Measurements from ENCODE around the gene C11orf68. TPM values are rescaled to one million over a fixed set of nuclear protein-coding genes. Genes with fewer than 3 reads are reported as not detected.

The C11orf68 gene
- total RNA-seq, 4 donors from 2014 or later = 19.4 to 38.4 (median 33.3) TPM

- H3K9me3 ChIP-seq = no peaks in the 10 kb centered on the region
- peak; percentile 24 for ATAC-seq
- H3K27me3 ChIP-seq = no peaks in the 10 kb centered on the region
- peak overlapping the region; percentile 73 to 98 (median 96) for H3K27ac ChIP-seq
- H3K4me3 ChIP-seq = peak overlapping the region; percentile 88 to 99
- no CpG with 5 or more reads among the region's 60 CpGs for WGBS, 2 donors (ENCODE audit: low coverage in 1 of 2)
- peaks cover 0 to 42% of the 10 kb centered on the region in 2 donors for H3K36me3 ChIP-seq
- TF ChIP-seq POLR2A (IDR thresholded peaks at IDR 0.05) = no peak
- no peak for TF ChIP-seq POLR2AphosphoS5 (IDR thresholded peaks at IDR 0.05)
- no peak for TF ChIP-seq EP300 (IDR thresholded peaks at IDR 0.05)
- TF ChIP-seq, protein P1, sequence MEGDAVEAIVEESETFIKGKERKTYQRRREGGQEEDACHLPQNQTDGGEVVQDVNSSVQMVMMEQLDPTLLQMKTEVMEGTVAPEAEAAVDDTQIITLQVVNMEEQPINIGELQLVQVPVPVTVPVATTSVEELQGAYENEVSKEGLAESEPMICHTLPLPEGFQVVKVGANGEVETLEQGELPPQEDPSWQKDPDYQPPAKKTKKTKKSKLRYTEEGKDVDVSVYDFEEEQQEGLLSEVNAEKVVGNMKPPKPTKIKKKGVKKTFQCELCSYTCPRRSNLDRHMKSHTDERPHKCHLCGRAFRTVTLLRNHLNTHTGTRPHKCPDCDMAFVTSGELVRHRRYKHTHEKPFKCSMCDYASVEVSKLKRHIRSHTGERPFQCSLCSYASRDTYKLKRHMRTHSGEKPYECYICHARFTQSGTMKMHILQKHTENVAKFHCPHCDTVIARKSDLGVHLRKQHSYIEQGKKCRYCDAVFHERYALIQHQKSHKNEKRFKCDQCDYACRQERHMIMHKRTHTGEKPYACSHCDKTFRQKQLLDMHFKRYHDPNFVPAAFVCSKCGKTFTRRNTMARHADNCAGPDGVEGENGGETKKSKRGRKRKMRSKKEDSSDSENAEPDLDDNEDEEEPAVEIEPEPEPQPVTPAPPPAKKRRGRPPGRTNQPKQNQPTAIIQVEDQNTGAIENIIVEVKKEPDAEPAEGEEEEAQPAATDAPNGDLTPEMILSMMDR (IDR thresholded peaks at IDR 0.05) = no peak
- peaks cover 0 to 52% (median 42%) of the 10 kb centered on the region in 3 donors for H3K4me1 ChIP-seq
Measured at GRCh38 chr11:65919573-65920371, 910 bp upstream of the C11orf68 start.

DNA sequence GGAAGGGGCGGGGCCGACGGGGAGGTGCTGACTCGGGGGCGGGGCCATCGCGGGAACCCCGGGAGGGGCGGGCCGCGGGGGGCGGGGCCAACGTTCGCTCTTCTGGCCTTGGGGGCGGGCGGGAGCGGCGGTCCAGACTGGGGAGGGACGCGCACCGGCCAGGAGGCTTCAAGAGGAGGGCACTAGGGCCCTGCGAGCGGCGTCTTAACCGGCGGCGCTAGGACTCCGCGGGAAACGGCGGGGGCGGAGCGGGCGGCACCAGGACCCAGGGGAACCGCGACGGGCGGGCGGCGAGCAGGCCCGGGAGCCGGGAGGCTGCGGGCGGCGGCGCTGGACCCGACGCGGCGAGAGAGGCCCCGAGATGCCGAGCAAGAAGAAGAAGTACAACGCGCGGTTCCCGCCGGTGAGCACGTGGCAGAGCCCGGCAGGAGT, 295 bp upstream of the C11orf68 start, which contains the start of gene DRAP1:
Gene DRAP1, plus strand, starts transcription at position 286 of the 432 bp plus-strand sequence. Its CDS starts 76 bp downstream, at position 362.
- peaks cover 0 to 58% (median 42%) of the 10 kb centered on the region in 3 donors for H3K4me1 ChIP-seq
- WGBS, 2 donors (ENCODE audit: low coverage in 1 of 2) = no CpG with 5 or more reads among the region's 59 CpGs

DNA sequence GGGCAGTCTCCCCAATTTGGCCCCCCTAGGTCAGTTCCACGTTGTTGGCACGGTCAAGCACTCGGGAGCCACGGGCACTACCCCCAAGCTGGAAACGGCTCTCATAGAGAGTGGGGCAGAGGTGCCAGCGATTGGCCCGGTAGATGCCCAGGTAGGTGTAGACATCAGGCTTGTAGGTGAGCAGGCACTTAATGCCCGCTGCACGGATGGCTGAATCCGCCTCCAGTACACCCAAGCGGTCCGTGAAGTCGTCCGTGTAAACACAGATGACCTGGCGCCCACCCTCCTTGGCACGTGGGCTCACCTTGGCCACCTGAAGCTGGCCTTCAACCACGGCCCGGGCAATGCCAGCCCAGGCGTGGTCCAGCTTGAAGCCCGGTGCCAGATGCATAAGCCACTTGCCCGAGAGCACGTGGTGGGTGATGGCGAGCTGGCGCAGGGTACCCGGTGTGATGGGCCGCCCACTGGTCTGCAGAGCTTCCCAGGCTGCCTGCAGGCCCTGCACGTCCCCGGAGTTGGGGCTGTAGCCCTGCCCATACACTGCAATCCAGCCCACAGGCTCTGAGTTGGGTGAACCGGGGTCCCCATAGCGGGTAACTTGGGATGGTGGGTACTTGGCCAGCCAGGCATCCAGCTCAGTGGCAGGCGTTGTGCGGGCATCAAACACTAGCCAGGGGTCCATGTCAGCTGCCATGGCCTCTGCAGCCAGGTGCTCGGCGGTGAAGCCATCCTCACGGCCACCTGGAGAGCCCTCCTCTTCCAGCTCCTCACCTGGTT, 1.2 kb downstream of the C11orf68 start:
- 69% methylated on average over 6 of the region's 35 CpGs; no CpG with 5 or more reads in 1 of the 2 donors for WGBS, 2 donors (ENCODE audit: low coverage in 1 of 2)
- TF ChIP-seq POLR2A (IDR thresholded peaks at IDR 0.05) = no peak
- TF ChIP-seq, protein P1 (IDR thresholded peaks at IDR 0.05) = no peak
- no peak for TF ChIP-seq POLR2AphosphoS5 (IDR thresholded peaks at IDR 0.05)
- TF ChIP-seq EP300 (IDR thresholded peaks at IDR 0.05) = no peak
- peaks cover 0 to 66% (median 42%) of the 10 kb centered on the region in 3 donors for H3K4me1 ChIP-seq
- no peak for ATAC-seq
- H3K27me3 ChIP-seq = no peaks in the 10 kb centered on the region
- peak overlapping the region; percentile 59 to 99 for H3K4me3 ChIP-seq
- peaks cover 0 to 29% of the 10 kb centered on the region in 2 donors for H3K36me3 ChIP-seq
- no peaks in the 10 kb centered on the region for H3K9me3 ChIP-seq
- H3K27ac ChIP-seq = peak overlapping the region; percentile 78 to 98 (median 97)

More for the DNA sequence above, 295 bp upstream of the C11orf68 start, which contains the start of gene DRAP1:
- H3K36me3 ChIP-seq = peaks cover 0 to 42% of the 10 kb centered on the region in 2 donors
- peak within 1 kb of the TSS; percentile 78 to 98 (median 97) for H3K27ac ChIP-seq
- ATAC-seq = peak; percentile 94
- H3K4me3 ChIP-seq = peak within 1 kb of the TSS; percentile 88 to 99
- H3K27me3 ChIP-seq = no peaks in the 10 kb centered on the region
- TF ChIP-seq POLR2AphosphoS5 (IDR thresholded peaks at IDR 0.05) (peak; percentile 77), EP300 (IDR thresholded peaks at IDR 0.05) (no peak), POLR2A (IDR thresholded peaks at IDR 0.05) (peak; percentile 68 to 72)
- TF ChIP-seq, protein P1 (IDR thresholded peaks at IDR 0.05) = no peak
- H3K9me3 ChIP-seq = no peaks in the 10 kb centered on the region

GRCh38 chr11:65917077-65917433, 1.8 kb downstream of the C11orf68 start:
- Histone ChIP-seq H3K4me1 (peaks cover 0 to 71% (median 44%) of the 10 kb centered on the region in 3 donors), H3K9me3 (no peaks in the 10 kb centered on the region), H3K27me3 (no peaks in the 10 kb centered on the region), H3K36me3 (peaks cover 0 to 24% of the 10 kb centered on the region in 2 donors), H3K4me3 (peak overlapping the region in 1 of 2 donors; percentile 99), H3K27ac (peak overlapping the region in 3 of 4 donors; percentile 97 to 98 (median 97))
- 75 to 100% methylated on average over 2 of the region's 3 CpGs for WGBS, 2 donors (ENCODE audit: low coverage in 1 of 2)
- ATAC-seq = no peak
- TF ChIP-seq, protein P1 (IDR thresholded peaks at IDR 0.05) = no peak
- TF ChIP-seq POLR2AphosphoS5 (IDR thresholded peaks at IDR 0.05) = no peak
- TF ChIP-seq EP300 (IDR thresholded peaks at IDR 0.05) = no peak
